ENCODE results near the gene WDFY4. TPM values are rescaled to one million over a fixed set of nuclear protein-coding genes. Genes with fewer than 3 reads are reported as not detected.

Gene WDFY4
- total and polyA plus RNA-seq, 2 experiments from 2014 or later: 0.14 TPM; not detected in 1

DNA sequence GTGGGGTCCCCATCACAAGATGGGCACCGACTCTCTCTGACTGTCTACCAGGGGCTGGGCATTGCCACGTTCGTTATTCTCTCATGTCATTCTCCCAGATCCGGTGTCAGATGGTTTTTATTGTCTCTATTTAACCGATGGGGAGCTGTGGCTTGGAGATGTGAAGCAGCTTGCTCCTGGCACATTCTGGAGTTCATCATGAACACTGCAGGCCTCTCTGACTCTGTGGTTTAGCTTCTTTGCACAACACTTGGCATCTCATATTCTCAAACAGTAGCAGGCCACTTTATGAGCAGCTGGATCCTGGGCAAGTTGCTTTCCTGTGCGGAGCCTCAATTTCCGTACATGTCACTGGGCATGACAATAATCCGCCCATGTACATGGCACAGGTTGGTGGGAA lies 135.1 kb downstream of the WDFY4 start (continued):
- TF ChIP-seq ZNF331 (CRISPR knock-in tag; IDR thresholded peaks at IDR 0.05; ENCODE audit: low read depth) (no peak), STAT1 (IDR thresholded peaks at IDR 0.05; ENCODE audit: unreplicated experiment) (no peak)
- TF ChIP-seq, protein P1, sequence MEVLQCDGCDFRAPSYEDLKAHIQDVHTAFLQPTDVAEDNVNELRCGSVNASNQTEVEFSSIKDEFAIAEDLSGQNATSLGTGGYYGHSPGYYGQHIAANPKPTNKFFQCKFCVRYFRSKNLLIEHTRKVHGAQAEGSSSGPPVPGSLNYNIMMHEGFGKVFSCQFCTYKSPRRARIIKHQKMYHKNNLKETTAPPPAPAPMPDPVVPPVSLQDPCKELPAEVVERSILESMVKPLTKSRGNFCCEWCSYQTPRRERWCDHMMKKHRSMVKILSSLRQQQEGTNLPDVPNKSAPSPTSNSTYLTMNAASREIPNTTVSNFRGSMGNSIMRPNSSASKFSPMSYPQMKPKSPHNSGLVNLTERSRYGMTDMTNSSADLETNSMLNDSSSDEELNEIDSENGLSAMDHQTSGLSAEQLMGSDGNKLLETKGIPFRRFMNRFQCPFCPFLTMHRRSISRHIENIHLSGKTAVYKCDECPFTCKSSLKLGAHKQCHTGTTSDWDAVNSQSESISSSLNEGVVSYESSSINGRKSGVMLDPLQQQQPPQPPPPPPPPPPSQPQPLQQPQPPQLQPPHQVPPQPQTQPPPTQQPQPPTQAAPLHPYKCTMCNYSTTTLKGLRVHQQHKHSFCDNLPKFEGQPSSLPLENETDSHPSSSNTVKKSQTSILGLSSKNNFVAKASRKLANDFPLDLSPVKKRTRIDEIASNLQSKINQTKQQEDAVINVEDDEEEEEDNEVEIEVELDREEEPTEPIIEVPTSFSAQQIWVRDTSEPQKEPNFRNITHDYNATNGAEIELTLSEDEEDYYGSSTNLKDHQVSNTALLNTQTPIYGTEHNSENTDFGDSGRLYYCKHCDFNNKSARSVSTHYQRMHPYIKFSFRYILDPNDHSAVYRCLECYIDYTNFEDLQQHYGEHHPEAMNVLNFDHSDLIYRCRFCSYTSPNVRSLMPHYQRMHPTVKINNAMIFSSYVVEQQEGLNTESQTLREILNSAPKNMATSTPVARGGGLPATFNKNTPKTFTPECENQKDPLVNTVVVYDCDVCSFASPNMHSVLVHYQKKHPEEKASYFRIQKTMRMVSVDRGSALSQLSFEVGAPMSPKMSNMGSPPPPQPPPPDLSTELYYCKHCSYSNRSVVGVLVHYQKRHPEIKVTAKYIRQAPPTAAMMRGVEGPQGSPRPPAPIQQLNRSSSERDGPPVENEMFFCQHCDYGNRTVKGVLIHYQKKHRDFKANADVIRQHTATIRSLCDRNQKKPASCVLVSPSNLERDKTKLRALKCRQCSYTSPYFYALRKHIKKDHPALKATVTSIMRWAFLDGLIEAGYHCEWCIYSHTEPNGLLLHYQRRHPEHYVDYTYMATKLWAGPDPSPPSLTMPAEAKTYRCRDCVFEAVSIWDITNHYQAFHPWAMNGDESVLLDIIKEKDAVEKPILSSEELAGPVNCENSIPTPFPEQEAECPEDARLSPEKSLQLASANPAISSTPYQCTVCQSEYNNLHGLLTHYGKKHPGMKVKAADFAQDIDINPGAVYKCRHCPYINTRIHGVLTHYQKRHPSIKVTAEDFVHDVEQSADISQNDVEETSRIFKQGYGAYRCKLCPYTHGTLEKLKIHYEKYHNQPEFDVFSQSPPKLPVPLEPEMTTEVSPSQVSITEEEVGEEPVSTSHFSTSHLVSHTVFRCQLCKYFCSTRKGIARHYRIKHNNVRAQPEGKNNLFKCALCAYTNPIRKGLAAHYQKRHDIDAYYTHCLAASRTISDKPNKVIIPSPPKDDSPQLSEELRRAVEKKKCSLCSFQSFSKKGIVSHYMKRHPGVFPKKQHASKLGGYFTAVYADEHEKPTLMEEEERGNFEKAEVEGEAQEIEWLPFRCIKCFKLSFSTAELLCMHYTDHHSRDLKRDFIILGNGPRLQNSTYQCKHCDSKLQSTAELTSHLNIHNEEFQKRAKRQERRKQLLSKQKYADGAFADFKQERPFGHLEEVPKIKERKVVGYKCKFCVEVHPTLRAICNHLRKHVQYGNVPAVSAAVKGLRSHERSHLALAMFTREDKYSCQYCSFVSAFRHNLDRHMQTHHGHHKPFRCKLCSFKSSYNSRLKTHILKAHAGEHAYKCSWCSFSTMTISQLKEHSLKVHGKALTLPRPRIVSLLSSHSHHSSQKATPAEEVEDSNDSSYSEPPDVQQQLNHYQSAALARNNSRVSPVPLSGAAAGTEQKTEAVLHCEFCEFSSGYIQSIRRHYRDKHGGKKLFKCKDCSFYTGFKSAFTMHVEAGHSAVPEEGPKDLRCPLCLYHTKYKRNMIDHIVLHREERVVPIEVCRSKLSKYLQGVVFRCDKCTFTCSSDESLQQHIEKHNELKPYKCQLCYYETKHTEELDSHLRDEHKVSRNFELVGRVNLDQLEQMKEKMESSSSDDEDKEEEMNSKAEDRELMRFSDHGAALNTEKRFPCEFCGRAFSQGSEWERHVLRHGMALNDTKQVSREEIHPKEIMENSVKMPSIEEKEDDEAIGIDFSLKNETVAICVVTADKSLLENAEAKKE (CRISPR knock-in tag; IDR thresholded peaks at IDR 0.05): no peak
- TF ChIP-seq, protein P2, sequence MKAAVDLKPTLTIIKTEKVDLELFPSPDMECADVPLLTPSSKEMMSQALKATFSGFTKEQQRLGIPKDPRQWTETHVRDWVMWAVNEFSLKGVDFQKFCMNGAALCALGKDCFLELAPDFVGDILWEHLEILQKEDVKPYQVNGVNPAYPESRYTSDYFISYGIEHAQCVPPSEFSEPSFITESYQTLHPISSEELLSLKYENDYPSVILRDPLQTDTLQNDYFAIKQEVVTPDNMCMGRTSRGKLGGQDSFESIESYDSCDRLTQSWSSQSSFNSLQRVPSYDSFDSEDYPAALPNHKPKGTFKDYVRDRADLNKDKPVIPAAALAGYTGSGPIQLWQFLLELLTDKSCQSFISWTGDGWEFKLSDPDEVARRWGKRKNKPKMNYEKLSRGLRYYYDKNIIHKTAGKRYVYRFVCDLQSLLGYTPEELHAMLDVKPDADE (IDR thresholded peaks at IDR 0.05): no peak

DNA sequence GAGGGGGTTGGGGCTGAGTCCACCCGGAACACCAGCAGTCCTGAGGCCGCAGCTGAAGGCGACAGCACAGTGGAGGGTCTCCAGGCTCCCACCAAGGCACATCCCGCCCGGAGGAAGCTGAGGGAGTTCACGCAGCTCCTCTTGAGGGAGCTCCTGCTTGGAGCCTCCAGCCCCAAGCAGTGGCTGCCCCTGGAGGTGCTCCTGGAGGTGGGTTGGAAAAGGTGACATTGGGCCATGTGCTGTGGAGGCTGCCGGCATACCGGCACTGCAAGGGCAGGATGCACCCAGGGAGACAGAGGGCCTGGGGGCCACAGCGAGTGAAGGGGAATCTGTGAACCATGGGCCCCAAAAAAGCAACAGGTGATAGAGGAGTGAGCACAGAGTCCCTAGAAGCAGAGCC lies 135.6 kb downstream of the WDFY4 start:
- Histone ChIP-seq H4K20me1 (replicated peaks; ENCODE audit: insufficient read depth) (no peaks in the 10 kb centered on the region), H3K4me2 (no peak overlapping the region), H3K4me1 (ENCODE audit: insufficient read depth) (no peaks in the 10 kb centered on the region), H3K79me2 (replicated peaks; ENCODE audit: insufficient read depth) (no peaks in the 10 kb centered on the region), H3K9me2 (ENCODE audit: insufficient read depth) (peaks cover 3% of the 10 kb centered on the region; the same call in 1 of the 2 replicates), H3K4me3 (no peak overlapping the region), H3K27me3 (ENCODE audit: insufficient read depth) (peaks cover 18% of the 10 kb centered on the region), H3K27ac (ENCODE audit: low read depth) (no peak overlapping the region), H3F3A (replicated peaks; ENCODE audit: low read depth) (no peaks in the 10 kb centered on the region), H2AFZ (no peak overlapping the region), H3K36me3 (ENCODE audit: insufficient read depth) (no peaks in the 10 kb centered on the region)
- TF ChIP-seq, protein P3, sequence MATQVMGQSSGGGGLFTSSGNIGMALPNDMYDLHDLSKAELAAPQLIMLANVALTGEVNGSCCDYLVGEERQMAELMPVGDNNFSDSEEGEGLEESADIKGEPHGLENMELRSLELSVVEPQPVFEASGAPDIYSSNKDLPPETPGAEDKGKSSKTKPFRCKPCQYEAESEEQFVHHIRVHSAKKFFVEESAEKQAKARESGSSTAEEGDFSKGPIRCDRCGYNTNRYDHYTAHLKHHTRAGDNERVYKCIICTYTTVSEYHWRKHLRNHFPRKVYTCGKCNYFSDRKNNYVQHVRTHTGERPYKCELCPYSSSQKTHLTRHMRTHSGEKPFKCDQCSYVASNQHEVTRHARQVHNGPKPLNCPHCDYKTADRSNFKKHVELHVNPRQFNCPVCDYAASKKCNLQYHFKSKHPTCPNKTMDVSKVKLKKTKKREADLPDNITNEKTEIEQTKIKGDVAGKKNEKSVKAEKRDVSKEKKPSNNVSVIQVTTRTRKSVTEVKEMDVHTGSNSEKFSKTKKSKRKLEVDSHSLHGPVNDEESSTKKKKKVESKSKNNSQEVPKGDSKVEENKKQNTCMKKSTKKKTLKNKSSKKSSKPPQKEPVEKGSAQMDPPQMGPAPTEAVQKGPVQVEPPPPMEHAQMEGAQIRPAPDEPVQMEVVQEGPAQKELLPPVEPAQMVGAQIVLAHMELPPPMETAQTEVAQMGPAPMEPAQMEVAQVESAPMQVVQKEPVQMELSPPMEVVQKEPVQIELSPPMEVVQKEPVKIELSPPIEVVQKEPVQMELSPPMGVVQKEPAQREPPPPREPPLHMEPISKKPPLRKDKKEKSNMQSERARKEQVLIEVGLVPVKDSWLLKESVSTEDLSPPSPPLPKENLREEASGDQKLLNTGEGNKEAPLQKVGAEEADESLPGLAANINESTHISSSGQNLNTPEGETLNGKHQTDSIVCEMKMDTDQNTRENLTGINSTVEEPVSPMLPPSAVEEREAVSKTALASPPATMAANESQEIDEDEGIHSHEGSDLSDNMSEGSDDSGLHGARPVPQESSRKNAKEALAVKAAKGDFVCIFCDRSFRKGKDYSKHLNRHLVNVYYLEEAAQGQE (IDR thresholded peaks at IDR 0.05; ENCODE audit: unreplicated experiment): no peak
- TF ChIP-seq NANOG (IDR thresholded peaks at IDR 0.05; ENCODE audit: borderline replicate concordance): no peak
- no peak for TF ChIP-seq POLR2AphosphoS5 (IDR thresholded peaks at IDR 0.05; ENCODE audit: low read depth)
- TF ChIP-seq, protein P2 (IDR thresholded peaks at IDR 0.05): no peak
- no peak for TF ChIP-seq ZNF114 (CRISPR knock-in tag; IDR thresholded peaks at IDR 0.05)
- TF ChIP-seq EZH2phosphoT487 (IDR thresholded peaks at IDR 0.05; ENCODE audit: unreplicated experiment): no peak
- TF ChIP-seq, protein P4, sequence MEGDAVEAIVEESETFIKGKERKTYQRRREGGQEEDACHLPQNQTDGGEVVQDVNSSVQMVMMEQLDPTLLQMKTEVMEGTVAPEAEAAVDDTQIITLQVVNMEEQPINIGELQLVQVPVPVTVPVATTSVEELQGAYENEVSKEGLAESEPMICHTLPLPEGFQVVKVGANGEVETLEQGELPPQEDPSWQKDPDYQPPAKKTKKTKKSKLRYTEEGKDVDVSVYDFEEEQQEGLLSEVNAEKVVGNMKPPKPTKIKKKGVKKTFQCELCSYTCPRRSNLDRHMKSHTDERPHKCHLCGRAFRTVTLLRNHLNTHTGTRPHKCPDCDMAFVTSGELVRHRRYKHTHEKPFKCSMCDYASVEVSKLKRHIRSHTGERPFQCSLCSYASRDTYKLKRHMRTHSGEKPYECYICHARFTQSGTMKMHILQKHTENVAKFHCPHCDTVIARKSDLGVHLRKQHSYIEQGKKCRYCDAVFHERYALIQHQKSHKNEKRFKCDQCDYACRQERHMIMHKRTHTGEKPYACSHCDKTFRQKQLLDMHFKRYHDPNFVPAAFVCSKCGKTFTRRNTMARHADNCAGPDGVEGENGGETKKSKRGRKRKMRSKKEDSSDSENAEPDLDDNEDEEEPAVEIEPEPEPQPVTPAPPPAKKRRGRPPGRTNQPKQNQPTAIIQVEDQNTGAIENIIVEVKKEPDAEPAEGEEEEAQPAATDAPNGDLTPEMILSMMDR (conservative IDR thresholded peaks at IDR 0.05; ENCODE audit: low read depth in 2 of 2): no peak
- no peak for TF ChIP-seq ZNF331 (CRISPR knock-in tag; IDR thresholded peaks at IDR 0.05; ENCODE audit: low read depth)
- no peak for TF ChIP-seq CREB1 (CRISPR knock-in tag; IDR thresholded peaks at IDR 0.05; ENCODE audit: low read depth)
- no peak for TF ChIP-seq JUNB (IDR thresholded peaks at IDR 0.05; ENCODE audit: unreplicated experiment)
- H3K9me3 Mint-ChIP-seq: no peaks in the 10 kb centered on the region
- no peak overlapping the region for H3K4me3 Mint-ChIP-seq
- ATAC-seq: no peak
- no peak overlapping the region for H3K27ac Mint-ChIP-seq
- no peaks in the 10 kb centered on the region for H3K36me3 Mint-ChIP-seq (ENCODE audit: low read depth)
- H3K4me1 Mint-ChIP-seq: peaks cover under 1% of the 10 kb centered on the region; the same call in 1 of the 3 replicates
- H3K27me3 Mint-ChIP-seq (ENCODE audit: insufficient read depth, low read depth, poor library complexity): peaks cover 1% of the 10 kb centered on the region
- DNase-seq (ENCODE audit: low spot score): no peak
